HG03432 (cell line): ENCODE results near the gene PLEKHA8.
"Not testable (repeated sequence)": the region's sequence is repeated elsewhere in the genome, so short reads cannot be mapped to it uniquely, and the experiment has no call there.

Experiments used
- ATAC-seq: cut with Tn5 transposase; IDR thresholded peaks from one replicate; pipeline ENCODE4 v1.9.1; 2021; ENCODE audit warnings: mild to moderate bottlenecking, moderate library complexity; ENCODE audit not compliant: unreplicated experiment

PLEKHA8 gene

GRCh38 chr7:30093420-30093952 is 65.3 kb downstream of the PLEKHA8 start:
- no peak for ATAC-seq

GRCh38 chr7:30098599-30098998 is 70.4 kb downstream of the PLEKHA8 start:
- not testable (repeated sequence) for ATAC-seq

GRCh38 chr7:30102281-30102680 is 74.1 kb downstream of the PLEKHA8 start:
- no peak for ATAC-seq

- no peak for ATAC-seq
Observed at GRCh38 chr7:30104157-30104556, 75.9 kb downstream of the PLEKHA8 start.

GRCh38 chr7:30112103-30112713 is 84.0 kb downstream of the PLEKHA8 start:
- ATAC-seq, result no peak

- no peak for ATAC-seq
Observed at GRCh38 chr7:30113144-30113543, 84.9 kb downstream of the PLEKHA8 start.

- ATAC-seq, result no peak
Observed at GRCh38 chr7:30114536-30115238, 86.5 kb downstream of the PLEKHA8 start.

GRCh38 chr7:30115709-30116297 is 87.6 kb downstream of the PLEKHA8 start:
- ATAC-seq, result no peak

- ATAC-seq, result no peak
Observed at GRCh38 chr7:30116771-30117170, 88.6 kb downstream of the PLEKHA8 start.

GRCh38 chr7:30117896-30118295 is 89.7 kb downstream of the PLEKHA8 start:
- ATAC-seq, result no peak

GRCh38 chr7:30119890-30120577 is 91.8 kb downstream of the PLEKHA8 start:
- ATAC-seq, result no peak

- no peak for ATAC-seq
Observed at GRCh38 chr7:30133736-30134610, 105.8 kb downstream of the PLEKHA8 start.

GRCh38 chr7:30134611-30135300 is 106.5 kb downstream of the PLEKHA8 start, which contains the start of gene MTURN:
TSS of gene MTURN (plus strand) at chr7:30134986. CDS start at chr7:30135137, 151 bp downstream.
- peak; percentile 91 for ATAC-seq

GRCh38 chr7:30135301-30136116 is 107.3 kb downstream of the PLEKHA8 start:
- peak; percentile 35 for ATAC-seq

- ATAC-seq, result no peak
Observed at GRCh38 chr7:30136117-30136731, 108.0 kb downstream of the PLEKHA8 start.

- no peak for ATAC-seq
Observed at GRCh38 chr7:30136743-30137485, 108.7 kb downstream of the PLEKHA8 start.

- ATAC-seq, result no peak
Observed at GRCh38 chr7:30139836-30140384, 111.7 kb downstream of the PLEKHA8 start.
